ENCODE measurements around the gene ZFAND3.

Gene ZFAND3

GRCh38 chr6:38179794-38180430 lies 360.4 kb downstream of the ZFAND3 start:
- DNase-seq (ENCODE audit: extremely low read depth, low read depth): no peak
- H3K4me3 ChIP-seq (replicated peaks; ENCODE audit: low read depth, low read length): no peak overlapping the region
- TF ChIP-seq, protein P1, sequence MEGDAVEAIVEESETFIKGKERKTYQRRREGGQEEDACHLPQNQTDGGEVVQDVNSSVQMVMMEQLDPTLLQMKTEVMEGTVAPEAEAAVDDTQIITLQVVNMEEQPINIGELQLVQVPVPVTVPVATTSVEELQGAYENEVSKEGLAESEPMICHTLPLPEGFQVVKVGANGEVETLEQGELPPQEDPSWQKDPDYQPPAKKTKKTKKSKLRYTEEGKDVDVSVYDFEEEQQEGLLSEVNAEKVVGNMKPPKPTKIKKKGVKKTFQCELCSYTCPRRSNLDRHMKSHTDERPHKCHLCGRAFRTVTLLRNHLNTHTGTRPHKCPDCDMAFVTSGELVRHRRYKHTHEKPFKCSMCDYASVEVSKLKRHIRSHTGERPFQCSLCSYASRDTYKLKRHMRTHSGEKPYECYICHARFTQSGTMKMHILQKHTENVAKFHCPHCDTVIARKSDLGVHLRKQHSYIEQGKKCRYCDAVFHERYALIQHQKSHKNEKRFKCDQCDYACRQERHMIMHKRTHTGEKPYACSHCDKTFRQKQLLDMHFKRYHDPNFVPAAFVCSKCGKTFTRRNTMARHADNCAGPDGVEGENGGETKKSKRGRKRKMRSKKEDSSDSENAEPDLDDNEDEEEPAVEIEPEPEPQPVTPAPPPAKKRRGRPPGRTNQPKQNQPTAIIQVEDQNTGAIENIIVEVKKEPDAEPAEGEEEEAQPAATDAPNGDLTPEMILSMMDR (IDR thresholded peaks at IDR 0.05; ENCODE audit: low read depth, low read length, missing control alignments): no peak

GRCh38 chr6:38180586-38180985 lies 361.1 kb downstream of the ZFAND3 start:
- no peak overlapping the region for H3K4me3 ChIP-seq (replicated peaks; ENCODE audit: low read depth, low read length)
- DNase-seq (ENCODE audit: extremely low read depth, low read depth): no peak
- TF ChIP-seq, protein P1 (IDR thresholded peaks at IDR 0.05; ENCODE audit: low read depth, low read length, missing control alignments): no peak

GRCh38 chr6:38182426-38182825 lies 362.9 kb downstream of the ZFAND3 start:
- TF ChIP-seq, protein P1 (IDR thresholded peaks at IDR 0.05; ENCODE audit: low read depth, low read length, missing control alignments): no peak
- no peak for DNase-seq (ENCODE audit: extremely low read depth, low read depth)
- no peak overlapping the region for H3K4me3 ChIP-seq (replicated peaks; ENCODE audit: low read depth, low read length)

DNA sequence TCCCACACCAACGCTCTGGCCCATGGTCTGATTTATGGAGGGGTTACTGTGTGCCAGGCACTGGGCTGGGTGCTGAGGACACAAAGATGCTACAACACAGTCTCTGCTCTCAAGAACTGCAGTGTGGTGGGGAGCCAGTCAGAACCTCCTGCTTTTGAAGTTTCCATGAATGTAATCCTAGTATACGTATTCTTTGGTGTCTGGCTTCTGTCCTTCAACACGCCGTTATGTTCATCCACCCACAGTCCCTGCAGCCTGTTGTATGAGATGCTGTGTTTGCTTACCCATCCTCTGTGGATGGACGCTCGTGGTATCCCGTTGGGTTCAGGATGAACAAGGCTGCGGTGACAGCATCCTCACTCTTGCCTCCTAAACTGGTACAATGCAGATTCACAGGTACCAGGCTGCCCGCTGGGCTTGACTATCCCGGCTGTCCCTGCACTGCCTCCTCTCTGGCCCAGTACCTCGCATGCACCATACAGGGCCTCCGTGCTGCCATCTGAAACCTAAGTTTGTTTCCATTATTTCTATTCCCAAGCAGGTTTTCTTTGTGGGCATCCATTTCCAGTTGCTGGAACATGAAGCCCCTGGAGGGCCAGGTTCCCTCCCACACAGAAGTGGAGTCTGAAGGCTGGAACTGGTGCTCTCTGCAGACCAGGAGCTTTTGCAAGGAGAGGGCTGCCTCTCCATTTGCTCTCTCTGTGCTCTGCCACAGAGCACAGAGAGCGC lies 364.5 kb downstream of the ZFAND3 start:
- DNase-seq (ENCODE audit: extremely low read depth, low read depth): no peak
- no peak overlapping the region for H3K4me3 ChIP-seq (replicated peaks; ENCODE audit: low read depth, low read length)
- TF ChIP-seq, protein P1 (IDR thresholded peaks at IDR 0.05; ENCODE audit: low read depth, low read length, missing control alignments): no peak

DNA sequence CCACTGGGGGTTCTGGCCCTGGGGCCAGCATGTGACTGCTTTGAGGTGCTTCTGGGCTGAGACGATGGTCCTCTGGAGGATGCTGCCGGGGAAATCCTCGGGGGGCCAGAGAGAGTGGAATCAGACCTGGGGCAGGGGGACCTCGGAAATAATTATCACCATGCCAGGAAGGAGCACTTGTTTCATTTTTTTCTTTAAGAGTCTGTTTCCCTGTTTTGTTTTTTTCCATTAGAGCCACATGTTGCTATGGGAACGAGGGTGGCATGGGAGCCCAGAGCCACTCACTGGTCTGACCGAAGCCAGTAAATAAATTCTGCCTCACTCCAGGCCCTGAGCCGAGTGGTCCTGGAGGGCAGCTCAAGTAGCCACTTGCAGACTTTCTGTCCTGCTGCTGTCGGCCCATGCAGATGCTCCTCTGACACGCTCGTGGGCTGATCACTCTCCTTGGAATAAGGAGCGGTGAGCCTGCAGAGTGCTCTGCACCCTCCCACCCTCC lies 365.1 kb downstream of the ZFAND3 start:
- no peak for DNase-seq (ENCODE audit: extremely low read depth, low read depth)
- H3K4me3 ChIP-seq (replicated peaks; ENCODE audit: low read depth, low read length): no peak overlapping the region
- TF ChIP-seq, protein P1 (IDR thresholded peaks at IDR 0.05; ENCODE audit: low read depth, low read length, missing control alignments): no peak

DNA sequence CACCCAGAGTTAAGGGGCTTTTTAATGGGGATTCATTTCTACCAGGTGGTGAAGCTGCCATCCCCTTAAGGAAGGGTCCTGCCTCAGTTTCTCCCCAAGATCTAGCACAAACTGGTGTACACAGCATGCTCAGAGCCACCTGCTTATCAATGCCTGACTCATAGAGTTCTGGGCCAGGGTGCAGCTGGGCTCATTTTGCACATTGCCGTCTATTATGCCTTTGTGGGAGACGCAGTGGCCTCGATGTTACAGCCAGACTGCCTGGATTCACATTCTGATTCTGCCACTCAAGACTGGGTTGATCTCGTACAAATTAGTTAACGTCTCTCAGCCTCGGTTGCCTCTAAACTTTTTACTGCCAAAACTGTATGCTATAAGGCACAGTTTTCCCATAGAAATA lies 365.7 kb downstream of the ZFAND3 start:
- TF ChIP-seq, protein P1 (IDR thresholded peaks at IDR 0.05; ENCODE audit: low read depth, low read length, missing control alignments): no peak
- no peak overlapping the region for H3K4me3 ChIP-seq (replicated peaks; ENCODE audit: low read depth, low read length)
- DNase-seq (ENCODE audit: extremely low read depth, low read depth): no peak

Data from HFF-Myc (cell line).